ENCODE results near the gene C5orf15. TPM values are rescaled to one million over a fixed set of nuclear protein-coding genes. Genes with fewer than 3 reads are reported as not detected.
A peak's percentile ranks its signal among the peaks of the same experiment; 100 is the strongest.

C5orf15 gene
- total and polyA plus RNA-seq, 9 donors: 46.3 to 71.3 (median 56.6) TPM

DNA sequence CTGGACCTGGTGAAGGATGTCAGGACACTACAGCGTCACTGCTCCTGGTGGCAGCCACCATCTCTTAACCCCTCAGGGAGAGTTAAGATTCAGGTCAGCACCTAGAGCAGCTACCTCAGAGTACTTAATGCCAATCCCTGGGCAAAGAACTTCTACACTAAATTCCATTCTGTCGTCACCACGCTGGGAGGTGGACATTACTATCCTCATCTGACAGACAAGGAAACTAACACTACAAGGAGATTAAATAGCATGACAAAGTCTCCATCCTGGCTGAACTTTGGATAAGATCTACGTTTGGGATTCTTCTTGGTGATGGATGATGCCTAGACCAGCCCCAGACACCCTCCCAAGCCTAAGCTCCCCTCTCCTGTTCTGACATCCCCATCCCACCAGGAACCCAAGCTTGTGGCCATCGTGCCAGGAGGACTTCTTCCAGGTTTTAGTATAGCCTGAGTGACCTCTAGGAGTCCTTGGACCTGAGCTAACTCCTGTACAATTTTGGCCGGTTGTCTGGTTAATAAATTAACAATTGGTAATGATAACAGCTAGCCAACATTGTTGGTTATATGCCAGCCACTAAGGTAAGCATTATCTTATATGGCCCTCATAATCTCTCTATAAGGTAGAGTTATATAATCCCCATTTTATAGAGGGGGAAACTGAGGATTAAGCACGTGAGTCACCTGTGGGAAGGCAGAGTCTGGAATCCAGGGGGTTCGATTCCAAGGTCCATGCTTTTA lies 54.8 kb downstream of the C5orf15 start:
- no peak overlapping the region for H3K4me3 ChIP-seq (ENCODE audit: low read length)
- no peak for DNase-seq
- 100% methylated on average over 1 of the region's 8 CpGs for WGBS (ENCODE audit: insufficient coverage)
- no peaks in the 10 kb centered on the region for H3K36me3 ChIP-seq (ENCODE audit: control insufficient read depth, insufficient read depth, low read length)
- H3K4me1 ChIP-seq (ENCODE audit: control insufficient read depth, insufficient read depth, low read length): no peaks in the 10 kb centered on the region
- H3K27ac ChIP-seq (ENCODE audit: low read length): no peak overlapping the region
- H3K27me3 ChIP-seq (ENCODE audit: control insufficient read depth, insufficient read depth, low read length): peaks cover 2% of the 10 kb centered on the region
- no peaks in the 10 kb centered on the region for H3K9me3 ChIP-seq (replicated peaks; ENCODE audit: control insufficient read depth, low read depth, low read length)

DNA sequence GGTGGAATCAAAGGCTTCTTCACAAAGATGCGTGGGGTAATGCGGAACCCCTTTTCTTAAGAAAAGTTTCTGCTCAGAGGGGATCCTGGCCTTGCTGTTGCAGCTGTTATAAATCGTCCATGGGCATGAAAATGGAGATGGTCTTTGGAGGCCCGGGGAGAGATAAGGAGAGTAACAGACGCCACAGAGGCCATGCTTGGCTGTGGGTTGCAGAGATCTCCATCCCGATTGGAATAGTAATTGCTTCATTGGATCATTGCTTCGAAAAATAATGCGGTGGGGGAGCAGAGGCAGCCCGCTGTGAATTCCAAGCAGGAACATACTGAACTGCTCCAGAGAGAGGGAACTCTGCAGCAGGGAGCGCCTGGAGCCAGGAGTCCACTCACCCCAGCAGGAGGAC lies 55.5 kb downstream of the C5orf15 start:
- H3K36me3 ChIP-seq (ENCODE audit: control insufficient read depth, insufficient read depth, low read length): no peaks in the 10 kb centered on the region
- no peak for DNase-seq
- 71% methylated on average over 5 of the region's 10 CpGs for WGBS (ENCODE audit: insufficient coverage)
- no peak overlapping the region for H3K27ac ChIP-seq (ENCODE audit: low read length)
- no peak overlapping the region for H3K4me3 ChIP-seq (ENCODE audit: low read length)
- H3K9me3 ChIP-seq (replicated peaks; ENCODE audit: control insufficient read depth, low read depth, low read length): no peaks in the 10 kb centered on the region
- H3K27me3 ChIP-seq (ENCODE audit: control insufficient read depth, insufficient read depth, low read length): peaks cover 2% of the 10 kb centered on the region
- H3K4me1 ChIP-seq (ENCODE audit: control insufficient read depth, insufficient read depth, low read length): no peaks in the 10 kb centered on the region

DNA sequence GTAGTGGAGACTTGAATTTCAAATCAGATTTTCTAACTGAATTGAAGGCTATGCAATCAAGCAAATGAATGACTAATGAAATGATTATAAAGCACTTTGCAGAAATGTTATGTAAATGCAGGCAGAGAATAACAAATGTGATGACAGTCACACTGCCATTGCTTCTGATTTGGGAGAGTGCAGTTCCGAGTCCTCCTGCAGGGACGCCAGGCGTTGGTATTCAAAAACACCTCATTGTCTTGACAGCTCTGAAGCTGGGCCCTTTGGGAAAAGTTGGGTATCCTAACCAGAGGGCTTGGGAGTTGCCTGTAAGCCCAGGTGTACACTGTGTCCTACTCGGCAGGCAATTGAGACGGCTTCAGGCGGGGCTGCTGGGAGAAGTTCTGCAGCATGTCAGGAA lies 57.9 kb downstream of the C5orf15 start:
- no peaks in the 10 kb centered on the region for H3K36me3 ChIP-seq (ENCODE audit: control insufficient read depth, insufficient read depth, low read length)
- 49% methylated on average over 6 of the region's 6 CpGs for WGBS (ENCODE audit: insufficient coverage)
- H3K27me3 ChIP-seq (ENCODE audit: control insufficient read depth, insufficient read depth, low read length): no peaks in the 10 kb centered on the region
- H3K4me3 ChIP-seq (ENCODE audit: low read length): no peak overlapping the region
- no peaks in the 10 kb centered on the region for H3K9me3 ChIP-seq (replicated peaks; ENCODE audit: control insufficient read depth, low read depth, low read length)
- H3K27ac ChIP-seq (ENCODE audit: low read length): no peak overlapping the region
- peaks cover 4% of the 10 kb centered on the region for H3K4me1 ChIP-seq (ENCODE audit: control insufficient read depth, insufficient read depth, low read length)
- DNase-seq: no peak

DNA sequence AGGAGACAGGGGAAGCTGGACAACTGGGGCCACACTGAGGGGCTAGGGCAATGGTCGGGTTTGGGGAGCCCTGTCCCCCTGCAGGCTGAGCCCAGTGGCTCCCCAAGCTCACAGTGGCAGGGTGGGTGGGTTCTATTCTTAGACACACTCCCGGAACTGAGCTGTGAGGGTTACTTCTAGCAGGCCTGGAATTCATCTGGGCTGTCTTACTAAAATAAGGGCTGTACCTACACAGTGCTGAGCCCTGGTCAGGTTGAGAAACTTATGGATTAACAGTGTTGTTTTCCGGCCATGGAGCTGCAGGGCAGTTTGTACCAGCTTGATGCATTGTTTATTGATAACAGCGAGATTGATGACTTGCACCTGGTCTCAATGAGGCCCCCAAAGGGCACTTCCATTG lies 58.8 kb downstream of the C5orf15 start:
- Histone ChIP-seq H3K4me3 (ENCODE audit: low read length) (no peak overlapping the region), H3K36me3 (ENCODE audit: control insufficient read depth, insufficient read depth, low read length) (no peaks in the 10 kb centered on the region), H3K4me1 (ENCODE audit: control insufficient read depth, insufficient read depth, low read length) (peaks cover 4% of the 10 kb centered on the region), H3K27ac (ENCODE audit: low read length) (no peak overlapping the region), H3K9me3 (replicated peaks; ENCODE audit: control insufficient read depth, low read depth, low read length) (no peaks in the 10 kb centered on the region), H3K27me3 (ENCODE audit: control insufficient read depth, insufficient read depth, low read length) (no peaks in the 10 kb centered on the region)
- 57% methylated on average over 3 of the region's 4 CpGs for WGBS (ENCODE audit: insufficient coverage)
- DNase-seq: no peak

DNA sequence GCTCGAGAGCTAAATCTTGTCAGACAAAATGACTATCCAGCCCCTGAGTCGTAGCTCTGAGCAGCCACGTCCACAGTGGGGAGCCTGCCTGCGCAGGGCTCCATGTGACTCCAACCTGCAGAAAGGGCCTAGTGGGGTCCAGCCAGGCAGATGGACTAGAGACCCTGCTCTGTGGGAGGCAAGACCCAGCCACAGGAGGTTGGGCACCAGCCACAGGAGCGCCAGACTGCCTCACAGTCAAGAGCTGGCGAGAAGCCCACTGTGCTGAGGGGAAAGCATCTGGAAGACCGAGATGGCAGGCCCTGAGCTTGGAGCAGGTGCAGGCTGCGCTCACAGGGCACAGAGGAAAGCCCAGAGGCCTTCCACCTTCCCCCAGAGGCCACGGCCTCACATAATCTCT lies 61.4 kb downstream of the C5orf15 start:
- DNase-seq: peak; percentile 65
- no peak overlapping the region for H3K27ac ChIP-seq (ENCODE audit: low read length)
- no peaks in the 10 kb centered on the region for H3K9me3 ChIP-seq (replicated peaks; ENCODE audit: control insufficient read depth, low read depth, low read length)
- H3K36me3 ChIP-seq (ENCODE audit: control insufficient read depth, insufficient read depth, low read length): no peaks in the 10 kb centered on the region
- peaks cover 4% of the 10 kb centered on the region for H3K4me1 ChIP-seq (ENCODE audit: control insufficient read depth, insufficient read depth, low read length)
- WGBS (ENCODE audit: insufficient coverage): 82% methylated on average over 9 of the region's 9 CpGs
- H3K4me3 ChIP-seq (ENCODE audit: low read length): no peak overlapping the region
- no peaks in the 10 kb centered on the region for H3K27me3 ChIP-seq (ENCODE audit: control insufficient read depth, insufficient read depth, low read length)

GRCh38 chr5:133906303-133906702 lies 62.1 kb downstream of the C5orf15 start:
- no peak for DNase-seq
- no peak overlapping the region for H3K27ac ChIP-seq (ENCODE audit: low read length)
- H3K4me1 ChIP-seq (ENCODE audit: control insufficient read depth, insufficient read depth, low read length): peaks cover 4% of the 10 kb centered on the region
- 86% methylated on average over 3 of the region's 6 CpGs for WGBS (ENCODE audit: insufficient coverage)
- H3K4me3 ChIP-seq (ENCODE audit: low read length): no peak overlapping the region
- no peaks in the 10 kb centered on the region for H3K27me3 ChIP-seq (ENCODE audit: control insufficient read depth, insufficient read depth, low read length)
- no peaks in the 10 kb centered on the region for H3K36me3 ChIP-seq (ENCODE audit: control insufficient read depth, insufficient read depth, low read length)
- no peaks in the 10 kb centered on the region for H3K9me3 ChIP-seq (replicated peaks; ENCODE audit: control insufficient read depth, low read depth, low read length)

Other genes with a start within 250 kb of the C5orf15 start
- gene VDAC1, start 36.4 kb upstream of the C5orf15 start, total RNA-seq: 218 TPM
- 100 to 1,000 TPM; 193 to 247 (median 216) TPM for gene VDAC1, start 36.4 kb upstream of the C5orf15 start, polyA plus RNA-seq (ENCODE audit: insufficient read depth in 1 of 8, insufficient read length in 8 of 8, low replicate concordance in 1 of 8)
- 0.84 TPM for gene TCF7, start 146.1 kb upstream of the C5orf15 start, total RNA-seq
- 1 to 10 TPM; 1.5 to 4.7 (median 2.1) TPM for gene TCF7, start 146.1 kb upstream of the C5orf15 start, polyA plus RNA-seq (ENCODE audit: insufficient read depth in 1 of 8, insufficient read length in 8 of 8, low replicate concordance in 1 of 8)
- gene SKP1, start 208.3 kb upstream of the C5orf15 start, total RNA-seq: 208 TPM
- 100 to 1,000 TPM; 360 to 459 (median 381) TPM for gene SKP1, start 208.3 kb upstream of the C5orf15 start, polyA plus RNA-seq (ENCODE audit: insufficient read depth in 1 of 8, insufficient read length in 8 of 8, low replicate concordance in 1 of 8)